GM21576 (cell line): ENCODE measurements around the gene CNFN.

Experiments used
- ATAC-seq: cut with Tn5 transposase; IDR thresholded peaks from one replicate; pipeline ENCODE4 v1.9.1; 2021; ENCODE audit warnings: mild to moderate bottlenecking, moderate library complexity; ENCODE audit not compliant: unreplicated experiment

CNFN gene

DNA sequence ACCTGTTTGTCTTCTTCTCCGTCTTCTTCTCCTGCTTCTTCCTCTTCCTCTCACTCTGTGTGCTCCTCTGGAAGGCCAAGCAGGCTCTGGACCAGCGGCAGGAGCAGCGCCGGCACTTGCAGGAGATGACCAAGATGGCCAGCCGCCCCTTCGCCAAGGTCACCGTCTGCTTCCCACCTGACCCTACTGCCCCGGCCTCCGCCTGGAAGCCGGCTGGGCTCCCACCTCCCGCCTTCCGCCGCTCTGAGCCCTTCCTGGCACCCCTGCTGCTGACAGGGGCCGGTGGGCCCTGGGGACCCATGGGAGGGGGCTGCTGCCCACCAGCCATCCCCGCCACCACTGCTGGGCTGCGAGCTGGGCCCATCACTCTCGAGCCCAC, 13.9 kb downstream of the CNFN start:
- no peak for ATAC-seq

DNA sequence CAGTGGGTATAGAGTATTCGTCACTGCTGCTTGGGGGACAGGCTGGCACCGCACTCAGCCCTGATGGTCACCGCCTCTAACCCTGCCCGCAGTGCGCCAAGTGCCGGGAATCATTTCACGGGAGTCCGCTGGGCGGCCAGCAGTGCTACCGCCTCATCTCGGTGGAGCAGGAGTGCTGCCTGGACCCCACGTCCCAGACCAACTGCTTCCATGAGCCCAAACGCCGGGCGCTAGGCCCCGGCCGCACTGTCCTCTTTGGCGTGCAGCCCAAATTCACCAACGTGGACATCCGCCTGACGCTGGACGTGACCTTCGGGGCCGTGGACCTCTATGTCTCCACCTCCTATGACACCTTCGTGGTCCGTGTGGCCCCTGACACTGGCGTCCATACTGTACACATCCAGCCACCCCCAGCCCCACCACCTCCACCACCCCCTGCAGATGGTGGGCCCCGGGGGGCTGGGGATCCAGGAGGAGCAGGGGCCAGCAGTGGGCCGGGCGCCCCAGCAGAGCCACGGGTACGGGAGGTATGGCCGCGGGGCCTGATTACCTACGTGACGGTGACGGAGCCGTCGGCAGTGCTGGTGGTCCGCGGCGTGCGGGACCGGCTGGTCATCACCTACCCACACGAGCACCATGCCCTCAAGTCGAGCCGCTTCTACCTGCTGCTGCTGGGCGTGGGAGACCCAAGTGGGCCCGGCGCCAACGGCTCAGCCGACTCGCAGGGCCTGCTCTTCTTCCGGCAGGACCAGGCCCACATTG, 14.5 kb downstream of the CNFN start:
- ATAC-seq = no peak

DNA sequence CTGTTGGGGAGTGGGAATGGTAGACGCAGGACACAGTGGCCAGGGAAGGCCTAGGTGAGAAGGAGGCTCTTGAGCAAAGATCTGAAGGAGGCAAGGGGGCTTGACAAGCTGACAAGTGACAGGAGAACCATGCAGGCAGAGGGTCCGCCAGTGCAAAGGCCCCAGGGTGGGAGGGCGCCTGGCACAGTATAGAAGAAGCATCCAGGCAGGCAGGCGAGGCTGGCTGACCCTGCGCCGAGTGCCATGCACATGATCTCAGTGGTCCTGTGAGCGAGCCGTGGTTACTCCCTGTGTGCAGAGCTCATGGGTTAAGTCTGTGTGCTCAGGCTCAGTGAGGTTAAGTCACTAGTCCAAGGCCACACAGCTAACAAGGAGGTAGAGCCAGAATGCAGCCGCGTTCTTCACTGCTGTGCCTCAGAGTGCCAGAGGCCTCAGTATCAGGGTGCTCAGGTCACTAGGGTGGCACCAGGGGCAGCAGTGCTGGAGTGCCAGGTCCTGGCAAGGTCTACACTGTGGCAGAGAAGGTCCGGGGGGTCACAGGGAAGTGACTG, 15.2 kb downstream of the CNFN start:
- no peak for ATAC-seq

DNA sequence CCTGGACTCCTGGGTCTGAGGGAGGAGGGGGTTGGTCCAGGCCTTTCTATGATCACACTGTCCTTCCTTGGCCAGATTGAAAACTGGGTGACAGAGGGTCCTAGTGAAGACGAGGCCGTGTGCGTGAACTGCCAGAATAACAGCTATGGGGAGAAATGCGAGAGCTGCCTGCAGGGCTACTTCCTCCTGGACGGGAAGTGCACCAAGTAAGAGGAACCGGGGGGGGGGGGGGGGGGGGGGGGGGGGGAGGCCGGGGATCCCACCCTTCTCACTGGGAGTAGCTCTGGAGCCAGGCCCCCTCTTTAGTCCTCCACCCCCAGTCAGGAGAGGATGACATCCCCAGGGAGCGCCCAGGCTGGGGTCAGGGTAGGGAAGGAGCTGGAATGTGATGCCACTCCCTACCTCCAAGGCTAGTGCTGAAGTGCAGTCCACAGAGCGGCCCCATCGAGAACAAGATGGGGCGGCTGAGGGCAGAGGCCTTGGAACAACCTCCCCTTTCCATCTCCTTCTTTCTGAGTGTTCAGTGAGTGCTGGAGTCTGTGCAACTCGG, 19.4 kb downstream of the CNFN start:
- ATAC-seq = no peak

DNA sequence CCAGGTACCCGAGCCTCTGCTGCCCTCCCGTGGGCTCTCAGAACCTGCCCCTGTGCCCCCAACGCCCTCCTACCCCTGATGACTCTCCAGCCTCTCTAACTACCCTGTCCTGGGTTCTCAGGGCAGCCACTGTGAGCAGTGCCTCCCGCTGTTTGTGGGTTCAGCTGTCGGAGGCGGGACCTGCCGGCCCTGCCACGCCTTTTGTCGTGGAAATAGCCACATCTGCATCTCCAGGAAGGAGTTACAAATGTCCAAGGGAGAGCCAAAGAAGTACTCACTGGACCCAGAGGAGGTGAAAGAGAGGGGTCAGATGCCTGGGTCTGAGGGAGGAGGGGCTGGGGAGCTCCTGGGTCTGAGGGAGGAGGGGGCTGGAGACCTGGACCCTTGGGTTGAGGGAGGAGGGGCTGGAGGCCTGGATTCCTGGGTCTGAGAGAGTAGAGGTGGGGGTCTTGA, 20.0 kb downstream of the CNFN start:
- no peak for ATAC-seq

DNA sequence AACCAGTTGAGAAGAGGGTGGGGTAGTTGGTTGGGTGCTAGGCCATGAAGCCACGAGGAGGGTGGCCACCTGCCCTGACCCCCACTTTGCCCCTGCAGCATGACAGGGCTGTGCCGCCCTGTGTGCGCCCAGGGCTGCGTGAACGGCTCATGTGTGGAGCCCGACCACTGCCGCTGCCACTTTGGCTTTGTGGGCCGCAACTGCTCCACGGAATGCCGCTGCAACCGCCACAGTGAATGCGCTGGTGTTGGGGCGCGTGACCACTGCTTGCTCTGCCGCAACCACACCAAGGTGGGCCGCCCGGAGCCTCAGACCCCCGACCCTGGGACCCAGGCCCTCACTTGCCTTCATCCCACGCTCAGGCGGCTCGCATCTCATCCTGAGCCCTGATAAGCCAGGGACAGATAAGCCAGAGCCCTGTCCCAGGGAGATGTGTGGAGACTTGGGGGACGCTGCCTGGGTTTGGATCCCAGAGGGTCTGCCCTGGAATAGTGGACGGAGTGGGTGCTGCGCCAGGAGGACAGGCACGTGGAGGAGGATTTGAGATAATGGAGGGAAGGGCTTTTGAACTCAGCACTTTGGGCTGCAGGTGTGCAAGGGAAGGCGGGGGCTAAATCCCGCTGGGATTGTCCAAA, 20.5 kb downstream of the CNFN start:
- ATAC-seq = no peak

DNA sequence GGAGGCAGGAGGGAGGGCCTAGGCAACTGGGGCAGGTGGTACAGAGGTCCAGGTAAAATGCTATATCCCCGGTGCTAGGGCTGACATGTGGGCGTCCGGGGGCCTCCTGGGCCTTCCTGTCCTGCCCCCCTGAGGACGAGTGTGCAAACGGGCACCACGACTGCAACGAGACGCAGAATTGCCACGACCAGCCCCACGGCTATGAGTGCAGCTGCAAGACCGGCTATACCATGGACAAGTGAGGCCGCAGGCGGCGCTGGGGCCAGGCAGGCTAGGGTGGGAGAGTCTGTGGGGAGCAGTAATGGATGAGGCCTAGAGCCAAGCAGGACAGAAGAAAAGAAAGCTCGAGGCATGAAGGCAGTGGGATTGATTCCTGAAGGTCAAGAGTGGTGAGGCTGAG, 21.3 kb downstream of the CNFN start:
- ATAC-seq = no peak

DNA sequence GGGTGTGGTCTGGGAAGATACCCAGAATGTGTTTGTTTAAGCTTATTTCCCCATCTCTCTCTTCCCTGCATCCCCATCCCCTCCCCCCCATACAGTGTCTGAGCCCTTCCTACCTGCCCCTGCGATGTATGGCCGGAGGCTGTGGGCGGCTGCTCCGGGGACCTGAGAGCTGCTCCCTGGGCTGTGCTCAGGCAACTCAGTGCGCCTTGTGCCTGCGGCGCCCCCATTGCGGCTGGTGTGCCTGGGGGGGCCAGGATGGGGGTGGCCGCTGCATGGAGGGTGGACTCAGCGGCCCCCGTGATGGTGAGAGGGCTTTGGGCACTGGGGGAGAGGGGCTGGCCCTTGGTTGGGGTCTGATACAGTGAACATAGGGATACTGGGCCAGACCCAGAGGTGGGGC, 21.7 kb downstream of the CNFN start:
- ATAC-seq = no peak

DNA sequence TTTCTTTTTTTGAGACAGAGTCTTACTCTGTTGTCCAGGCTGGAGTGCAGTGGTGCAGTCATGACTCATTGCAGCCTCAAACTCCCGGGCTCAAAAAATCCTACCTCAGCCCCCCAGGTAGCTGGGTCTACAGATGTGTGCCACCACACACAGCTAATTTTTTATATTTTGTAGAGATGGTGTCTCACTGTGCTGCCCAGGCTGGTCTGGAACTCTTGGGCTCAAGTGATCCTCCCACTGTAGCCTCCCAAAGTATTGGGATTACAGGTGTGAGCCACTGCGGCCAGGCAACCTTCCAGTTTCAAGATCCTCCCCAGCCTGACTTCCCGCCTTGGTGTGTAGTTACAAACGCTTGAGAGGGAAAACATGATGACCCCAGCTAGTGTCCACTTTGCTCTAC, 22.2 kb downstream of the CNFN start:
- no peak for ATAC-seq

DNA sequence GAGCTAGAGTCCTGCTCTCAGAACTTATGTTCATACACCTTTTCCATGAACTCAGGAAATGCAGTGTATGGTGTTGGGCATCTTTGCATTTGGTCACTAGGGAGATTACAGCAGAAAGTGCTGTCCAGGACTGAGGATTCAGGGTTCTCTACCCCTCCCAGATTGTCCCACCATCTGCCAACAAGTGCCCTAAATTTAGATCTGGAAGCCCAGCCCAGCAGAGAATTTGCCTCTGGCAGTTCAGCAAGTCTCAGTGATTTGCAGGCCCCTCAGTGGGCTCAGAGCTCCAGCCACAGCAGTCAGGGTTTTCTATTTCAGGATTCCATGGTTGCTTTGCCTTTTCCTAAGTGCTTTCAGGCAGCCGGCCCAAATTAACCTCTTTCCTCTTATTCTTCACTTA, 23.4 kb downstream of the CNFN start:
- ATAC-seq = no peak

DNA sequence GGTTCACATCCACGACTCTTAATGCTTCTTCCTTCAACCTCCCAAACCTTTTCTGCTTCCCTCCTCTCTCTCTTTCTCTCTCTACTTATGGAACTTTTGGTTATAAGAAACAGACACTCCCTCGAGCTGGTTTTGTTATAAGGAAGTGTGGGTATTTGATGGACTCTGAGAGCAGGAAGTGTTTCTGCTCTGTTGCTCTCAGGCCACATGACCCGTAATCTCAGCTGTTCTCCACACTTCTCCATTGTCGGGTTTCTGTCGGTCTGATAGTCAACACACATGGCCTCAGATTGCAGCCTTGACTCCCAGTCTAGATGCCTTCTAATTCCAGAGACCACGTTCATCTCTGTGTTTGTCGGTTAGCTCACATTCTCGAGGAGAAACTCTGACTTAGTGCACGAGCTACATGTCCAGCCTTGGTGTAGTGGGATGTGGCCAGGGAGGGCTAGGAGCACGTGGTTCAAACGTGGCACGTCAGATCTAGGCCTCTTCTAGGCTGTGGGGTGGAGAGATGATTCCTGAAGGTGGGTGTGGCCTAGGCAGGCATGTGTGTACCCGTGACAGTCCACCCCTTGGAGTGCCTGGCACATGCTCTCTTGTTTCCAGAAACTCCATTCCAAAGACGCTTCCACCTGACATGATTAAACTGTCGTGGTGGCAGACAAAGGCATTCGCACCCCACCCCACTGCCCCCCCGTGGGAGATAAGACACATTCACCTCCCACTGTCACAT, 26.3 kb downstream of the CNFN start:
- no peak for ATAC-seq

DNA sequence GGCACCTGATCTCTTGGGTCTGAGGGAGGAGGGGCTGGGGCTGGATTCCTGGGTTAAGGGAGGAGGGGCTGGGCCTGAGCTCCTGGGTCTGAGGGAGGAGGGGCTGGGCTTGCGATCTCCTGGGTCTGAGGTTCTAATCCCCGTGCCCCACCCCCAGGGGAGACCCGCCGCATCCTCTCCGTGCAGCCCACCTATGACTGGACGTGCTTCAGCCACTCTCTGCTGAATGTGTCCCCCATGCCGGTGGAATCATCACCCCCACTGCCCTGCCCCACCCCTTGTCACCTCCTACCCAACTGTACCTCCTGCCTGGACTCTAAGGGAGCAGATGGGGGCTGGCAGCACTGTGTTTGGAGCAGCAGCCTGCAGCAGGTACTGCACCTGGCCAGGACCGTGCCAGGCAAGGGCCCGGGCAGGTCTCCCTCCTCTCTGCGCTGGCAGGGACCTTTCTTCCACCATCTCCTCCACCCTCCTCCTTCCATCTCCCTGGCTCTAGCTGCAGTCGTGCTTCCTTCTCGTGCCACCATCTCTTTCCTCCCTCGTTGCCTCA, 27.1 kb downstream of the CNFN start:
- ATAC-seq = no peak

DNA sequence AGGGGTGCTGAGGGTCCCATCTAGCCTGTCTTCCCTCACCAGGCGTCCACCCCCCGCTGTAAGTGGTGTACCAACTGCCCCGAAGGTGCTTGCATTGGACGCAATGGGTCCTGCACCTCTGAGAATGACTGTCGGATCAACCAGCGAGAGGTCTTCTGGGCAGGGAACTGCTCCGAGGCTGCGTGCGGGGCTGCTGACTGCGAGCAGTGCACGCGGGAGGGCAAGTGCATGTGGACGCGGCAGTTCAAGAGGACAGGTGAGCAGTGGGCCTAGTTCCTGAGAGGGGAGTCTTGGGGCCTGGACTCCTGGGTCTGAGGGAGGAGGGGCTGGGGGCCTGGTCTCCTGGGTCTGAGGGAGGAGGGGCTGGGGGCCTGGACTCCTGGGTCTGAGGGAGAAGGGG, 27.8 kb downstream of the CNFN start:
- ATAC-seq = no peak

DNA sequence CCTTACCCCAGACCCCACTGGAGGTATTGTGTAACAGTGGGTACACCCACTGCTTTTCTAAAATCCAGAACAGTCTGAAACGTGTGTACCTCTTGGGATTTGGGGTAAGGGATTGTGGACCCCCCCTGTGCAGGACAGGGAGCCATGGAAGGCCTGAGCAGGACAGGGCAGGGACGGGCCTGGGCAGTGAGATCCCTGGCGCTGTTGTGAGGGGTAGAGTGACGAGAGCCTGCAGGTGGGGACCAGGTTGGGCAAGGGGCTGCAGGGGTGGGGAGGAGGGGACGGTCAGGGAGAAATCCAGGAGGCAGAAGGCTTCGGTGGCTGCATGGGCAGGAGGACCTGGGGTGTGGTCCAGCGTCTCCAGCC, 28.6 kb downstream of the CNFN start:
- ATAC-seq = no peak

DNA sequence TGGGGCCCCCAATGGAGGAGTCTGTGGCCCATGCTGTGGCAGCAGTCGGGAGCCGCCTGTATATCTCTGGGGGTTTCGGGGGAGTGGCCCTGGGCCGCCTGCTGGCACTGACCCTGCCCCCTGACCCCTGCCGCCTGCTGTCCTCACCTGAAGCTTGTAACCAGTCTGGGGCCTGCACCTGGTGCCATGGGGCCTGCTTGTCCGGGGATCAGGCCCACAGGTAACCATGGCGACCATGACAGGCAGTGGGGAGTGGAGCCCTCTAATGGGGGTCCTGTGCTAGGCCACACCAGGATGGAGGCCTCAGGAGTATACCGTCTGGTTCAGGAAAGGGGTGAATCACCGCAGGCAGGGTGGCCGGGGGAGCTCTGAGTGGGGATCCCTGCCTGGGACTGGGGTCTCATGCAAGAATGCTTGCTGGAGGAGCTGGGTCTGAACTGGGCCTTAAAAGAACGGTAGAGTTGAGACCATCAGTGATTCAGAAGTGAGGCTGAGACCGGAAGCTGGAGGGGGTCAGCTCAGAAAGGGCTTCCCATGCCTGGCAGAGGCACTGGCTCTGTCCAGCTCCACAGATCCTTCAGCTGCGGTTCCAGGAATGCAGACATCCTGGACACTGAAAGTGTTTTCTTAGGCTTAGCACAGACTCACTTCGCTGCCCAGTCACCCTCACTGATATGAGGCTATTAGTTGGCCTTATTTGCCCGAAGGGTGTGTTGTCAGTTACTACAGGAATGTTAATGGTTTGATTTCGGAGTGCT, 29.1 kb downstream of the CNFN start:
- no peak for ATAC-seq

DNA sequence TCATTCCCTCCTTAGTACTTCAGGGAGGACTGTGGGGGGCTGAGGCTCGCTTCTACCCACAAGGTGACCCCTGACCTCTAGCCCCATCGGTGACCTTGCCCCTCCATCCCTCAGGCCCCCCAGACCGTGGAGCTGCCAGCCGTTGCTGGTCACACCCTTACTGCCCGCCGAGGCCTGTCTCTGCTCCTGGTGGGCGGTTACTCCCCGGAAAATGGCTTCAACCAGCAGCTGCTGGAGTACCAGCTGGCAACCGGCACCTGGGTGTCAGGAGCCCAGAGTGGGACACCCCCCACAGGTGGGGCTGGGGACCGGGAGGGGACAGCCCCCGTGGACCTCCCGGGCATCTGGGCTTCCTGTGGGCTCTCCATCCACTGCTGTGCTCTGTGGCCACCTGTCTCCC, 32.8 kb downstream of the CNFN start:
- no peak for ATAC-seq

DNA sequence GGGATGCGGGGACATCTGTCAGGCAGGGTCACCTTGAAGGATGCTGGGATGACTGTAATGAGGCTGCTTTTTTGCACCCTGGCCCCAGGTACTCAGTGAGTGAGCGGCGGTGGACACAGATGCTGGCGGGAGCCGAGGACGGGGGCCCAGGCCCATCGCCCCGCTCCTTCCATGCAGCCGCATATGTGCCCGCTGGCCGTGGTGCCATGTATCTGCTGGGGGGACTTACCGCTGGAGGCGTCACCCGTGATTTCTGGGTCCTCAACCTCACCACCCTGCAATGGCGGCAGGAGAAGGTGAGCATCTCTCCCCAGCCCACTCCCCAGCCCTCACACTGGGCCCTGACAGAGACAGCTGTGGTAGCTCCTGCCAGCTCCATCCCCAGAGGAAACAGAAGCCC, 33.4 kb downstream of the CNFN start:
- ATAC-seq = no peak

DNA sequence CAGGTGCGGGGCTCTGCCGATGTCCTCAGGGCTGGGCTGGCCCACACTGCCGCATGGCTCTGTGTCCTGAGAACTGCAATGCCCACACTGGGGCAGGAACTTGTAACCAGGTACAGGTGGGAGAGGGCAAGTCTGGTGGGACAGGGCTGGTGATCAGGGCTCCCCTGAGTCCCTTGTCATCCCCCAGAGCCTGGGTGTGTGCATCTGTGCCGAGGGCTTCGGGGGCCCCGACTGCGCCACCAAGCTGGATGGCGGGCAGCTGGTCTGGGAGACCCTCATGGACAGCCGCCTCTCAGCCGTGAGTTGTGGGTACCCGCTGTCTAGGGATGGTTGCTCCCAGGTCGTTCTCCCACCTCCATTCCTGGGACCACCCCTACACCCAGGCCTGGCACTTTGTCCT, 34.2 kb downstream of the CNFN start:
- ATAC-seq = no peak

DNA sequence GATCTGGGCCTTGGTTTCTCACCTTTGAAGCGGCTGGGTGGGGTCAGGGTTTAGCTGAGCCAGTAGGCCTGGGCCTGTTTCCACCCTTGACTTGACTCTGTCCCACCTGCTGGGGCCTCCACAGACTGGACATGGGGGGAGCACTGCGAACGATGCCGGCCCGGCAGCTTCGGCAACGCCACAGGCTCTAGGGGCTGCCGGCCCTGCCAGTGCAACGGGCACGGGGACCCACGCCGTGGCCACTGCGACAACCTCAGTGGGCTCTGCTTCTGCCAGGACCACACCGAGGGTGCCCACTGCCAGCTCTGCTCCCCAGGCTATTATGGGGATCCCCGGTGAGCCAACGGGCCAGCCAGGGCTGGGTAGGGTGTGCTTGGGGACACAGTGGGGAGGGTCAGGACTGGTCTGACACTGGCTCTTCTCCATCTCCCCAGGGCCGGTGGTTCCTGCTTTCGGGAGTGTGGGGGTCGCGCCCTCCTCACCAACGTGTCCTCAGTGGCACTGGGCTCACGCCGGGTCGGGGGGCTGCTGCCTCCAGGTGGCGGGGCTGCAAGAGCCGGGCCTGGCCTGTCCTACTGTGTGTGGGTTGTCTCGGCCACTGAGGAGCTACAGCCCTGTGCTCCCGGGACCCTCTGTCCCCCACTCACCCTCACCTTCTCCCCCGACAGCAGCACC, 36.6 kb downstream of the CNFN start:
- no peak for ATAC-seq
